Adrenal gland (tissue), 5 donors: ENCODE data around the gene ZNF581.

Experiments used
- CTCF ChIP-seq, 6 experiments: fragments of 450-650 bp in 4 of 6; fragments of 200-600 bp in 2 of 6; sonication (generic) in 1 of 6; IDR thresholded peaks; 1 replicate in 5 of 6; 2 replicates in 1 of 6; pipeline versions ENCODE4 v1.5.1 to v1.8.0; 2016 to 2021; ENCODE audit warnings: antibody characterized with exemption in 6 of 6, mild to moderate bottlenecking in 2 of 6, moderate library complexity in 1 of 6
- POLR2A ChIP-seq, 2 donors: fragments of 450-650 bp; IDR thresholded peaks; one replicate each; pipeline ENCODE4 v1.6.1; 2017; ENCODE audit warnings: antibody characterized with exemption in 2 of 2, mild to moderate bottlenecking in 2 of 2, moderate library complexity in 1 of 2
- donor health status: DM: no; HTN: no; CAD: no.

GRCh38 chr19:55669418-55670279 is 26.2 kb downstream of the ZNF581 start:
- TF ChIP-seq CTCF (IDR thresholded peaks at IDR 0.05) (no peak), POLR2A (IDR thresholded peaks at IDR 0.05) (no peak)
